Activated naive CD8-positive, alpha-beta T cell treated with anti-CD3 and anti-CD28 coated beads, Interleukin-2, amount 50 U/mL, for 24 hours (primary cell): ENCODE results near the gene IDH3G.
"Not testable (repeated sequence)": the region's sequence is repeated elsewhere in the genome, so short reads cannot be mapped to it uniquely, and the experiment has no call there.

Experiments
- ATAC-seq: fragments of 150-1000 bp; cut with Tn5 transposase; one replicate; pipeline ENCODE4 v1.10.0; 2021
- DNase-seq: peaks from one replicate; pipeline ENCODE4 v3.0.0; 2021
- H3K27ac Mint-ChIP-seq: one replicate; pipeline ENCODE4 v1.8.0; 2021; ENCODE audit warnings: mild to moderate bottlenecking, mixed read lengths
- H3K27me3 Mint-ChIP-seq: one replicate; pipeline ENCODE4 v1.8.0; 2021; ENCODE audit warnings: mixed read lengths
- H3K36me3 Mint-ChIP-seq: one replicate; pipeline ENCODE4 v1.8.0; 2021; ENCODE audit warnings: low read depth, mixed read lengths
- H3K4me1 Mint-ChIP-seq: one replicate; pipeline ENCODE4 v1.8.0; 2021; ENCODE audit warnings: mixed read lengths
- H3K4me3 Mint-ChIP-seq: one replicate; pipeline ENCODE4 v1.8.0; 2021; ENCODE audit warnings: mild to moderate bottlenecking, moderate library complexity, mixed read lengths
- H3K9me3 Mint-ChIP-seq: one replicate; pipeline ENCODE4 v1.8.0; 2021; ENCODE audit warnings: mixed read lengths

IDH3G gene

GRCh38 chrX:153744210-153745066 is 49.7 kb downstream of the IDH3G start:
- Mint-ChIP-seq H3K4me1 (peaks cover 14% of the 10 kb centered on the region), H3K27me3 (peaks cover 4% of the 10 kb centered on the region), H3K36me3 (no peaks in the 10 kb centered on the region), H3K4me3 (no peak overlapping the region), H3K27ac (no peak overlapping the region), H3K9me3 (no peaks in the 10 kb centered on the region)
- ATAC-seq = no peak
- DNase-seq = no peak

GRCh38 chrX:153743468-153744209 is 50.5 kb downstream of the IDH3G start:
- H3K9me3 Mint-ChIP-seq, H3K27ac Mint-ChIP-seq, ATAC-seq, DNase-seq, H3K36me3 Mint-ChIP-seq, H3K27me3 Mint-ChIP-seq, H3K4me3 Mint-ChIP-seq: not testable (repeated sequence)
- H3K4me1 Mint-ChIP-seq = peaks cover 14% of the 10 kb centered on the region

- not testable (repeated sequence) for H3K4me3 Mint-ChIP-seq, H3K36me3 Mint-ChIP-seq, H3K27ac Mint-ChIP-seq, DNase-seq, H3K27me3 Mint-ChIP-seq, ATAC-seq, H3K9me3 Mint-ChIP-seq
- H3K4me1 Mint-ChIP-seq = peaks cover 14% of the 10 kb centered on the region
These were observed 51.2 kb downstream of the IDH3G start for GRCh38 chrX:153742796-153743467.

- not testable (repeated sequence) for H3K4me3 Mint-ChIP-seq, ATAC-seq, DNase-seq, H3K9me3 Mint-ChIP-seq, H3K27me3 Mint-ChIP-seq, H3K36me3 Mint-ChIP-seq, H3K27ac Mint-ChIP-seq
- H3K4me1 Mint-ChIP-seq = peaks cover 14% of the 10 kb centered on the region
These were observed 52.1 kb downstream of the IDH3G start for GRCh38 chrX:153742111-153742510.

- no peak for DNase-seq
- Mint-ChIP-seq H3K4me3 (no peak overlapping the region), H3K4me1 (peaks cover 14% of the 10 kb centered on the region), H3K36me3 (no peaks in the 10 kb centered on the region), H3K9me3 (no peaks in the 10 kb centered on the region), H3K27ac (no peak overlapping the region), H3K27me3 (peaks cover 4% of the 10 kb centered on the region)
- no peak for ATAC-seq
These were observed 52.7 kb downstream of the IDH3G start for GRCh38 chrX:153741446-153741845.

GRCh38 chrX:153740631-153741222 is 53.4 kb downstream of the IDH3G start:
- Mint-ChIP-seq H3K36me3 (no peaks in the 10 kb centered on the region), H3K27me3 (peaks cover 4% of the 10 kb centered on the region), H3K9me3 (no peaks in the 10 kb centered on the region), H3K27ac (no peak overlapping the region), H3K4me3 (no peak overlapping the region), H3K4me1 (peaks cover 15% of the 10 kb centered on the region)
- ATAC-seq = no peak
- no peak for DNase-seq

GRCh38 chrX:153739754-153740486 is 54.3 kb downstream of the IDH3G start:
- H3K9me3 Mint-ChIP-seq = no peaks in the 10 kb centered on the region
- peaks cover 4% of the 10 kb centered on the region for H3K27me3 Mint-ChIP-seq
- H3K4me1 Mint-ChIP-seq = peaks cover 23% of the 10 kb centered on the region
- DNase-seq (no peak), ATAC-seq (peak; percentile 41)
- H3K27ac Mint-ChIP-seq = no peak overlapping the region
- no peak overlapping the region for H3K4me3 Mint-ChIP-seq
- no peaks in the 10 kb centered on the region for H3K36me3 Mint-ChIP-seq

- no peaks in the 10 kb centered on the region for H3K9me3 Mint-ChIP-seq
- H3K27me3 Mint-ChIP-seq = no peaks in the 10 kb centered on the region
- H3K36me3 Mint-ChIP-seq = no peaks in the 10 kb centered on the region
- H3K4me3 Mint-ChIP-seq = no peak overlapping the region
- ATAC-seq = no peak
- peaks cover 22% of the 10 kb centered on the region for H3K4me1 Mint-ChIP-seq
- no peak overlapping the region for H3K27ac Mint-ChIP-seq
- DNase-seq = no peak
These were observed 56.0 kb downstream of the IDH3G start for GRCh38 chrX:153738056-153738605.

GRCh38 chrX:153736871-153737441 is 57.2 kb downstream of the IDH3G start:
- Mint-ChIP-seq H3K4me3 (no peak overlapping the region), H3K4me1 (peaks cover 23% of the 10 kb centered on the region), H3K27me3 (no peaks in the 10 kb centered on the region), H3K36me3 (peaks cover 3% of the 10 kb centered on the region), H3K9me3 (no peaks in the 10 kb centered on the region), H3K27ac (no peak overlapping the region)
- DNase-seq (no peak), ATAC-seq (no peak)

GRCh38 chrX:153736071-153736820 is 57.9 kb downstream of the IDH3G start:
- Mint-ChIP-seq H3K4me3 (no peak overlapping the region), H3K4me1 (peaks cover 29% of the 10 kb centered on the region), H3K27ac (no peak overlapping the region), H3K36me3 (peaks cover 10% of the 10 kb centered on the region), H3K27me3 (no peaks in the 10 kb centered on the region), H3K9me3 (no peaks in the 10 kb centered on the region)
- no peak for ATAC-seq
- DNase-seq = no peak
